GM19468 (cell line): ENCODE measurements around the gene IRF2BP2.

ENCODE experiments used
- ATAC-seq: cut with Tn5 transposase; IDR thresholded peaks from one replicate; pipeline ENCODE4 v1.9.1; 2021; ENCODE audit warnings: mild to moderate bottlenecking, moderate library complexity, moderate number of reproducible peaks; ENCODE audit not compliant: unreplicated experiment; ENCODE audit errors: extremely low read depth

Gene IRF2BP2

GRCh38 chr1:234585330-234586055 lies 24.5 kb downstream of the IRF2BP2 start:
- ATAC-seq, result no peak

DNA sequence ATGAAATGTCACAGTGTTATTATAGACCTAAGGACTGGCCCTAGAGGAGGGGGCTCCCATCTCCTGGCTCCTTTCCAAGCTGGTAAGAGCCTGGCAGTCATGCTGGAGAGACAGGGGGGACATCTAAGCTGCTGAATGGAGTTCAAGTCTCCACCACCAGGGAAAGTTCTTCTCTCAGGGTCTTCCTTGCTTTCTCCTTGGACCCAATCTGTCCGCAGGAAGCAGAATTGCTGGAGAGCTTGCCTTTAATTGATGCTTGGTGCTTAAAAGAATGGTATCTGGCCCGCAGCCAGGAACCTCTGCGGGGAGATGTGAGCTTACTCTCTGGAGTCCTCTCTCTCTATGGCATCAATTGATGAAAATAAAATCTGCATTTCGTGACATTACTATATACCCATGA lies 25.1 kb downstream of the IRF2BP2 start:
- ATAC-seq, result no peak

DNA sequence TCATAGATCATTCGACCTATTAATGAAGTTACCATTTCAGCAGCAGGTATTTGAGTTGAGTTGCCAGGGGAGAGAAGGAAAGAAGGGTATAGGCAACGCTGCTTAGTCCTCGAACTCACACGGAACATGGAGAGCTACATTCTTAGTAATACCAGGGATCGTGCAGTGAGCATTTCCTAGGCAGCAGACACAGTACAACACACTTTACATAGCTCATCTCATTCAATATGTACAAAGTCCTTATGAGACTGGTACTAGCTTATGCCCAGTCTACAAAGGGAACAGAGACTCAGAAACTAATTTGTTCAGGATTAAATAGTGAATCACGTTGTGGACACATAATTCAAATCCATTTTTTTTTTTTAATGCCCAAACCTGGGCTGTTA lies 25.6 kb downstream of the IRF2BP2 start:
- ATAC-seq, result no peak

DNA sequence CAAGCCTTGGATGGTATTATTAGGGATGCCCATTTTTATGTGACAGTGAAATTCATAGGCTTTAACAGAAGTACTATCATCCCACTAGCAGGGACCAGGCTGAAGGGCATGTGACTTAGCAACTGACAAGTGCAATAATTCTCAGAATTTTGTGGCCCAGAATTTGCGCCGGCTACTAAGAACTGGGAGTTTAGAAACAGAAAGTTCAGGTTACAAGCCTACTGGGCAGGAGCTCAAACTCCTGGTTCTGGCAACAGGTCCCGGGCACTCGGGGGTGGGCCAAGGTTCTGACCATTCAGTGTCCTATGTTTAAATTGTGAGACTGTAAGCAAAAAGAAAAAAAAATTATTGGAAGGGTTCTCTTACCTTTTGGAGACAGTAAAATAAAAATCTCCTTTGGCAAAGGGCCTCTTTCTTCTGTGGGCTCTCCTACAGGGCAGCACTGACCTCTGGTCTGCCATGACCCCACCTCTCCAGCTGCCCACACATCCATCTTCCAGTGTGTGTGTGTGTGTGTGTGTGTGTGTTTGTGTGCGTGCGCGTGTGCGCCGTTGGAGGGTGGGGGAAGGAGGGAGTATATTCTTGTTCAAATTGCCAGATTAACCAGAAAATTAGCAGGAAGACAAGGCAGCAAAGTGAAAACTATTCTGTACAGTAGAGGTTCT lies 26.1 kb downstream of the IRF2BP2 start:
- ATAC-seq, result no peak

DNA sequence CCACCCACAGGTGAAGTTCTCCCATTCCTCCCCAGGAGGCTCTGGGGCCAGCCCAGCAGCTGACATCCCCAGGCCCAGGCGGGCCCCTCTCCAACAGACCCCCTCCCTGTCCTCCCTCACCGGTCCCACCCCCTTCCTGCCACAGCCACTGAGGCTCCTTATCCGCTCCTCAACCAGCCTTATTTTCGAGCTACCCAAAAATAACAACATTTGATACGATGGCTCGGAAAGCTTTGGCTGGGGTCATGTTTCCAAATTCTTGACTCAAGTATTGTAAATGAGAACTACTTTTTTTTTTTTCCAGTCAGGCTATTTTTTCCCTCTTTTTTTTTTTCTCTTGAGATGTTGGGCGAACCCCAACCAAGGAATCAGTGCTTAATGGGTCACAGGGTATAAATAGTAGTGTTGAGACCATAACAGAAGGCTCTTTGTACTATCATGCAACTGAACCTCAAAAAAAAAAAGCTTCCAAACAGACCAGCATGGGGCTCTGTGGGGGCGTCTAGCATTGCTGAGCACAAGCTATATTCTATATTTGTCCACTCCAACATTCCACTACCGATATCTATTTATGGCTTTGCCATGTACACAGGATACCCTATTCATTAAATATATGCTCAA lies 27.2 kb downstream of the IRF2BP2 start:
- ATAC-seq, result no peak

DNA sequence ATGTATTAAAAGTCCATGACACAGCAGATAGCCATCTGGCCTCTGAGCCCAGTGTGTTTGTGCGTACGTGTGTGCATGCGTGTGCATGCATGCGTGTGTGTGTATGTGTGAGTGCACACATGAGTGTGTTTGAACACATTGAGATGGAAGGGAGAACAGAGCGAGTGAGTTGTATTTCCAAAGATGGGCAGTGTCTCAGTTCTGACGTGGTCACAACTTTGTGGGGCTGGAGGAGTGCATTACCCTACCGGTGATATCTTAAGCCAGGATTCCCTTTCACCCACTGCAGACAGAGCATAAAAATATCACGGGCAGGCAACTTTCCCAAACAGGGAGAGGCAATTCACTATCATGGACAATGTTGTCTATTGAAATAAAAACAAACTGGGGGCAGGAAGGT lies 27.8 kb downstream of the IRF2BP2 start:
- ATAC-seq, result no peak

DNA sequence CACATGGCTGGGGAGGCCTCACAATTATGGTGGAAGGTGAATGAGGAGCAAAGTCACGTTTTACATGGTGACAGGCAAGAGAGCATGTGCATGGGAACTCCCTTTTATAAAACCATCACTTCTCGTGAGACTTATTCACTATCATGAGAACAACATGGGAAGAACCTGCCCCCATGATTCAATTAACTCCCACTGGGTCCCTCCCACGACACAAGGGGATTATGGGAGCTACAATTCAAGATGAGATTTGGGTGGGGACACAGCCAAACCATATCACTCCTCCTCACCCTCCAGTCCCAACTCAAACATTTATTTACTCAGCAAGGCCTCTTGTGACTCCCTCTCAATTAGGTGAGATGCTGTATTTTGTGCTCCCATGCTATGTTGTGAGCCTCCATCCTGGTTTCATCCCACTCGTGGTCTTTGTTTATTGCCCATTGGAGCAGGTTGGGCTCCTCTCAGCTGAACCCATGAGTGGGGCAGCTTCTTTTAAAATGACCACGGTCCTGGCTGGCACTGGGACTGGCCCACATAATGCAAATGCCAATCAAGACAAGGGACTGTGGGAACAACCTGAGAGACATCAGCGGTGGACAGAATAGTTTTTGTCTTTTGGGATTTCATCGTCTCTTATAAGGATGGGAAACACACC lies 28.8 kb downstream of the IRF2BP2 start:
- no peak for ATAC-seq

GRCh38 chr1:234579967-234580366 lies 30.0 kb downstream of the IRF2BP2 start:
- no peak for ATAC-seq

DNA sequence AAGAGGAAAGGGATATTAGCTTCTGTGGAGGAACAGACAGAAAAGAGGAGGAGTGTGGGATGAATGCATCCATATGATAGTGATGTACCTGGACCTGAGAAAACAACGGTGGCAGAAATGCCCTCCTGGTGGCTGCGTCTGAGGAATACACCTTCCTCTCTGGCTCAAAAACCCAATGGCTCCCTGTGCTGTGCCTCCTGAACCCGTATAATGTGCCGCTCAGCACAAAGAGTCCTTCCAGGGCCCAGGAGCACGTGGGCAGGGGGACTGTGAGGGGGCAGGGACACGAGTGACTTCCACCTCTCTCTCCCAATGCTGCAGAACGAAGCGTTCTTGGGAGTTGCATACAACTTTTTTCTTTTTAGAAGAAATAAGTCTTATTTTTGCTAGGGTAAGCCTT lies 31.2 kb downstream of the IRF2BP2 start:
- ATAC-seq, result no peak

DNA sequence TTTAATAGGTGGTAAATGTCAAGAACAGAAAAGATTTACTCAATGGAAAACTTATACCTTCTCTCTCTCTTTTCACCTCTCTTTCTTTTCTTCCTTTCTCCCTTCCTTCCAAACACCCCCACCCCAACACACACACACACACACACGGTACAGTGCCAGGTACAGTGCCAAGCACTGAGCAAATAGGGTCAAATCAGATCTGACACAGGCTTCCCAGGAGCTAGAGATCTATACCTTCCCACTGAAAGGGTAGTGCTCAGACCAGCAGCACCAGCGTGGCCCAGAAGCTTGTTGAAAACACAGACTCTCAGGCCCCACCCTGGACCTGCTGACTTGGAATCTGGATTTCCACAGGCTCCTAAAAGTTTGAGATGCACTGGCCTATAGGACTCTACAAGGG lies 31.9 kb downstream of the IRF2BP2 start:
- ATAC-seq, result no peak

GRCh38 chr1:234573711-234574299 lies 36.2 kb downstream of the IRF2BP2 start:
- no peak for ATAC-seq

GRCh38 chr1:234572966-234573365 lies 37.0 kb downstream of the IRF2BP2 start:
- ATAC-seq, result no peak

- no peak for ATAC-seq
Measured at GRCh38 chr1:234571702-234572101, 38.3 kb downstream of the IRF2BP2 start.

GRCh38 chr1:234570329-234571120 lies 39.5 kb downstream of the IRF2BP2 start:
- ATAC-seq, result no peak

DNA sequence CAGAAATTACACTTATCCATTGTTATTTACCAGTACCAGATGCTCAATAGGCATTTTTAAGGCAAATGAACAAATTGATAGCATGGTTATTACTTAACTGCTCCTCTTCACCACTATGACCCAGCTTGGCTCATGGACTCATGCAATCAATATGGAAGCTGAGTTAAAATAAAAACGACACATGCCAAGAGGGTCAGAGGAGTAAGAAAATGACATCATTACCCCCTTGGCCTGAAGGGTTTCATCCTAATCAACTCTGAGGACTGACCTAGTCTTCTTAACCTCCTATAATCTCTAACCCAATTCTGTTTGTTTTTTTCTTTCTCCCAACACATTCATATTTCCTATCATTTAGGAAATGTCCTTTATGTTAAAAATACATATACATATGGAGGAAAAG lies 41.6 kb downstream of the IRF2BP2 start:
- no peak for ATAC-seq

DNA sequence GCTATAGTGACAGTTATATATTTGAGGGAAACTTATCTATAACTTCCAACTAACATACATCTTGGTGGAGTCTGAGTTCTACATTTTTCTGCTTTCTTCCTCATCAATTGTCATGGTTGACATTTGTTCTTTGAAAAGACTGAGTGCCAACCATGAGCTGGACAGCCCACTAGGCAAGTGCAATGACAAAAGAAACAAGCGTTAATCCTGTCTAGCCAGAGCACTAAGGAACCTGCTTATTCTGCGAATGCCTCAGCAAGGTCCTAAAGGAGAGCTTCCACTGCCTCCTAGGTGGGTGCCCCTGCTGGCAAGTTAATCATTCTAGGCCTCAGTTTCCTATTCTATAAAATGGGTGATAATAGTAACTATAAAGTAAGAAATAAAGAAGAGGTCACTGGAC lies 44.8 kb downstream of the IRF2BP2 start:
- ATAC-seq, result no peak

- ATAC-seq, result no peak
Measured at GRCh38 chr1:234564035-234565029, 45.6 kb downstream of the IRF2BP2 start.

GRCh38 chr1:234562334-234562733 lies 47.6 kb downstream of the IRF2BP2 start:
- ATAC-seq, result no peak

GRCh38 chr1:234561319-234561718 lies 48.7 kb downstream of the IRF2BP2 start:
- no peak for ATAC-seq
